ENCODE data around the gene ISLR. TPM values are rescaled to one million over a fixed set of nuclear protein-coding genes. Genes with fewer than 3 reads are reported as not detected.

ISLR gene
- total and polyA plus RNA-seq, 4 donors = 2.4 to 4.2 (median 3.5) TPM

DNA sequence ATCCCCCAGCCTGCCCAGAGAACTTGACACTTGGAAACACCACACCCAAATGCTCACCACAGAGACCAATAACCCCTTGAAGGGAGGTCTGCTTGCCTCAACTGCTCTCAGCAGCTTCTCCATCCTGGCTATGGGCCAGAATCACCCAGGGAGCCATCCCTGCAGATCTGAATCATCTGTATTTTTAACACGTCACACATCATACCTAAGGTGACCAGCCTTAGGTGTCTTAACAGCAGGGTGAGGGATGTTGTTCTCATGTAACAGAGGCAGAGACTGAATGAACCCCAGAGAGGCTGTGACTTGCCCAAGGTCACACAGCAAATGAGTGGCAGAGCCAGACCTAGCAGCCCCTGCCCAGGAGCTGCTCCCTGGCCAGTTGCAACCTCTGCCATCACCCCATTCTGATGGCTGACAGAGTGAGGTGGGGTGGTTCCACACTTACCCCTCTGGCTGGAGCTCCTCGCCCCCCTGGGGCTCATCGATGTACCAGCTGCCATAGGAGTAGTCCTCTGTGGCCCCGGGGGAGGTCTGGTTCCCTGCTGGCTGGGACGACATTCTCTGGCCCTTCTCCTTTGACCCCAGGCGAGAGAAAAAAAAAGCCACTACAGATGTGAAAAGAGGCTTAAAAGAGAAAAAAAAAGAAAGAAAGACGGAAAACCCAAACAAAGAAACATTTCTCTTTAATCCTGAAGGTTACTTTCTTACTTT, 28.4 kb downstream of the ISLR start:
- H3K27ac ChIP-seq (ENCODE audit: low read depth in 1 of 2, low read length in 2 of 2) = no peak overlapping the region
- WGBS = 51% methylated on average over 7 of the region's 7 CpGs
- no peaks in the 10 kb centered on the region for H3K9me3 ChIP-seq (ENCODE audit: control insufficient read depth in 4 of 4, low read length in 3 of 4)
- no peaks in the 10 kb centered on the region for H3K4me1 ChIP-seq (ENCODE audit: control insufficient read depth in 4 of 4, insufficient read depth in 4 of 4, low read length in 3 of 4)
- H3K36me3 ChIP-seq (ENCODE audit: control insufficient read depth in 4 of 4, insufficient read depth in 3 of 4, low read depth in 1 of 4, low read length in 3 of 4) = no peaks in the 10 kb centered on the region
- H3K4me3 ChIP-seq (ENCODE audit: low read depth in 1 of 3, low read length in 3 of 3) = no peak overlapping the region
- DNase-seq (ENCODE audit: low spot score) = no peak
- H3K9ac ChIP-seq (ENCODE audit: low read depth in 1 of 2, low read length in 2 of 2) = no peak overlapping the region
- no peak for TF ChIP-seq TAF1 (conservative IDR thresholded peaks at IDR 0.05)
- H3K27me3 ChIP-seq (ENCODE audit: control insufficient read depth in 4 of 4, insufficient read depth in 4 of 4, low read length in 3 of 4) = peaks cover 0 to 6% (median 3%) of the 10 kb centered on the region in 4 donors

DNA sequence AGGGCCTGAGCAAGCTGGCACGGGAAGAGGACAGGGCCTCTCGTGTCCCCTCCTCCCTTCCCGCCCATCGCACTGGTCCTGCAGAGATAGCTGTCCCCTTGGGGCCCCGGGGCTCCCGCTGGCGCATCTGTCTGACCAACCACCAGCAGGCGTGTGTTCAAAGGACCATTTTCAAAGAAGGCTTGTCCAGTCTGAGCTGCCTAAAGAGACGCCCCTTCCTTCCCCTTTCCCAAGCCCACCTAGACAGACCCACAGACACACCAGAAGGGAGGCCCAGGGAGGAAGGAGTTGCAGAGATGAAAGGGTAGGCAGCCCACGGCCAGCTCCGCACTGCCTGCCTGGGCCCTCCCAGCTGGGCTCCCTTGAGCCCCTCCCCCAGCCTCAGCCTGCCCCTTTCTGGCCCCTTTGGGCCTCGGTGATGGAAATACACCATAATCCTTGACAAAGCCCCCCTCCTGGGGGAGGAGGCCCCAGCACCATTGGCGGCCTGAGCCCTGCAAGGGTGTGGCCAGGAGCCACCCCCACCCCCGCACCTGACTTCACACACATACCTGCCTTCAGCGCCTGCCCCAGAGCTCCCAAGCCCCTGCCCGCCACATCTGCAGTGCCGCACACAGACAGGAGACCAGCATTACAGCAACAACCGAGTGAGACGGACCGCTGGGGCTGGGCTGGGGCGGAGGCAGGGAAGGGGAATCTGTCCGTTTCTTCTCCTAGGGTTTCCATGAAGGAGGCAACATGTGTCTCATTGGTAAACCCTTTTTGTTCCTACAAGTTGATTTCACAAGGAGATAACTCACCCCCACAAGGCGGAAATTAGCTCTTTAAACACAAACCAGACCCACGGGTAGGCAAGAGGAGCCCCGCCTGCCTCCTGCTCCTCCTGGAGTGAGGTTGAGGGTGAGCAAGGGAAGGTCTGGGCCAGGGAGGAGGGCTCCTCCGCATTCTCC, 29.2 kb downstream of the ISLR start, which contains the start of gene STRA6:
Gene STRA6, minus strand, starts transcription at position 336 of the 950 bp plus-strand sequence. CDS start 520 bp downstream, outside the sequence.
- TF ChIP-seq, protein P1, sequence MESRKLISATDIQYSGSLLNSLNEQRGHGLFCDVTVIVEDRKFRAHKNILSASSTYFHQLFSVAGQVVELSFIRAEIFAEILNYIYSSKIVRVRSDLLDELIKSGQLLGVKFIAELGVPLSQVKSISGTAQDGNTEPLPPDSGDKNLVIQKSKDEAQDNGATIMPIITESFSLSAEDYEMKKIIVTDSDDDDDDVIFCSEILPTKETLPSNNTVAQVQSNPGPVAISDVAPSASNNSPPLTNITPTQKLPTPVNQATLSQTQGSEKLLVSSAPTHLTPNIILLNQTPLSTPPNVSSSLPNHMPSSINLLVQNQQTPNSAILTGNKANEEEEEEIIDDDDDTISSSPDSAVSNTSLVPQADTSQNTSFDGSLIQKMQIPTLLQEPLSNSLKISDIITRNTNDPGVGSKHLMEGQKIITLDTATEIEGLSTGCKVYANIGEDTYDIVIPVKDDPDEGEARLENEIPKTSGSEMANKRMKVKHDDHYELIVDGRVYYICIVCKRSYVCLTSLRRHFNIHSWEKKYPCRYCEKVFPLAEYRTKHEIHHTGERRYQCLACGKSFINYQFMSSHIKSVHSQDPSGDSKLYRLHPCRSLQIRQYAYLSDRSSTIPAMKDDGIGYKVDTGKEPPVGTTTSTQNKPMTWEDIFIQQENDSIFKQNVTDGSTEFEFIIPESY (IDR thresholded peaks at IDR 0.05) = no peak
- TF ChIP-seq, protein P2, sequence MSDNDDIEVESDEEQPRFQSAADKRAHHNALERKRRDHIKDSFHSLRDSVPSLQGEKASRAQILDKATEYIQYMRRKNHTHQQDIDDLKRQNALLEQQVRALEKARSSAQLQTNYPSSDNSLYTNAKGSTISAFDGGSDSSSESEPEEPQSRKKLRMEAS (IDR thresholded peaks at IDR 0.05) = no peak
- TF ChIP-seq, protein P3, sequence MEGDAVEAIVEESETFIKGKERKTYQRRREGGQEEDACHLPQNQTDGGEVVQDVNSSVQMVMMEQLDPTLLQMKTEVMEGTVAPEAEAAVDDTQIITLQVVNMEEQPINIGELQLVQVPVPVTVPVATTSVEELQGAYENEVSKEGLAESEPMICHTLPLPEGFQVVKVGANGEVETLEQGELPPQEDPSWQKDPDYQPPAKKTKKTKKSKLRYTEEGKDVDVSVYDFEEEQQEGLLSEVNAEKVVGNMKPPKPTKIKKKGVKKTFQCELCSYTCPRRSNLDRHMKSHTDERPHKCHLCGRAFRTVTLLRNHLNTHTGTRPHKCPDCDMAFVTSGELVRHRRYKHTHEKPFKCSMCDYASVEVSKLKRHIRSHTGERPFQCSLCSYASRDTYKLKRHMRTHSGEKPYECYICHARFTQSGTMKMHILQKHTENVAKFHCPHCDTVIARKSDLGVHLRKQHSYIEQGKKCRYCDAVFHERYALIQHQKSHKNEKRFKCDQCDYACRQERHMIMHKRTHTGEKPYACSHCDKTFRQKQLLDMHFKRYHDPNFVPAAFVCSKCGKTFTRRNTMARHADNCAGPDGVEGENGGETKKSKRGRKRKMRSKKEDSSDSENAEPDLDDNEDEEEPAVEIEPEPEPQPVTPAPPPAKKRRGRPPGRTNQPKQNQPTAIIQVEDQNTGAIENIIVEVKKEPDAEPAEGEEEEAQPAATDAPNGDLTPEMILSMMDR (IDR thresholded peaks at IDR 0.05; ENCODE audit: low read depth, low read length, missing input control) = no peak
- TF ChIP-seq JUND (IDR thresholded peaks at IDR 0.05) (no peak), NR2F2 (IDR thresholded peaks at IDR 0.05) (no peak), HNF4A (conservative IDR thresholded peaks at IDR 0.05) (no peak), RAD21 (IDR thresholded peaks at IDR 0.05) (no peak), RXRA (IDR thresholded peaks at IDR 0.05) (no peak), TAF1 (conservative IDR thresholded peaks at IDR 0.05) (no peak), SP1 (IDR thresholded peaks at IDR 0.05) (no peak), EGR1 (IDR thresholded peaks at IDR 0.05; ENCODE audit: low read depth in 2 of 2) (no peak)
- TF ChIP-seq, protein P4, sequence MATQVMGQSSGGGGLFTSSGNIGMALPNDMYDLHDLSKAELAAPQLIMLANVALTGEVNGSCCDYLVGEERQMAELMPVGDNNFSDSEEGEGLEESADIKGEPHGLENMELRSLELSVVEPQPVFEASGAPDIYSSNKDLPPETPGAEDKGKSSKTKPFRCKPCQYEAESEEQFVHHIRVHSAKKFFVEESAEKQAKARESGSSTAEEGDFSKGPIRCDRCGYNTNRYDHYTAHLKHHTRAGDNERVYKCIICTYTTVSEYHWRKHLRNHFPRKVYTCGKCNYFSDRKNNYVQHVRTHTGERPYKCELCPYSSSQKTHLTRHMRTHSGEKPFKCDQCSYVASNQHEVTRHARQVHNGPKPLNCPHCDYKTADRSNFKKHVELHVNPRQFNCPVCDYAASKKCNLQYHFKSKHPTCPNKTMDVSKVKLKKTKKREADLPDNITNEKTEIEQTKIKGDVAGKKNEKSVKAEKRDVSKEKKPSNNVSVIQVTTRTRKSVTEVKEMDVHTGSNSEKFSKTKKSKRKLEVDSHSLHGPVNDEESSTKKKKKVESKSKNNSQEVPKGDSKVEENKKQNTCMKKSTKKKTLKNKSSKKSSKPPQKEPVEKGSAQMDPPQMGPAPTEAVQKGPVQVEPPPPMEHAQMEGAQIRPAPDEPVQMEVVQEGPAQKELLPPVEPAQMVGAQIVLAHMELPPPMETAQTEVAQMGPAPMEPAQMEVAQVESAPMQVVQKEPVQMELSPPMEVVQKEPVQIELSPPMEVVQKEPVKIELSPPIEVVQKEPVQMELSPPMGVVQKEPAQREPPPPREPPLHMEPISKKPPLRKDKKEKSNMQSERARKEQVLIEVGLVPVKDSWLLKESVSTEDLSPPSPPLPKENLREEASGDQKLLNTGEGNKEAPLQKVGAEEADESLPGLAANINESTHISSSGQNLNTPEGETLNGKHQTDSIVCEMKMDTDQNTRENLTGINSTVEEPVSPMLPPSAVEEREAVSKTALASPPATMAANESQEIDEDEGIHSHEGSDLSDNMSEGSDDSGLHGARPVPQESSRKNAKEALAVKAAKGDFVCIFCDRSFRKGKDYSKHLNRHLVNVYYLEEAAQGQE (IDR thresholded peaks at IDR 0.05) = no peak
- TF ChIP-seq, protein P5, sequence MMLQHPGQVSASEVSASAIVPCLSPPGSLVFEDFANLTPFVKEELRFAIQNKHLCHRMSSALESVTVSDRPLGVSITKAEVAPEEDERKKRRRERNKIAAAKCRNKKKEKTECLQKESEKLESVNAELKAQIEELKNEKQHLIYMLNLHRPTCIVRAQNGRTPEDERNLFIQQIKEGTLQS (IDR thresholded peaks at IDR 0.05) = no peak
- Histone ChIP-seq H3K27ac (ENCODE audit: low read depth in 1 of 2, low read length in 2 of 2) (no peak within 1 kb of the TSS), H3K9ac (ENCODE audit: low read depth in 1 of 2, low read length in 2 of 2) (no peak within 1 kb of the TSS), H3K4me1 (ENCODE audit: control insufficient read depth in 4 of 4, insufficient read depth in 4 of 4, low read length in 3 of 4) (no peaks in the 10 kb centered on the region), H3K9me3 (ENCODE audit: control insufficient read depth in 4 of 4, low read length in 3 of 4) (no peaks in the 10 kb centered on the region), H3K27me3 (ENCODE audit: control insufficient read depth in 4 of 4, insufficient read depth in 4 of 4, low read length in 3 of 4) (peaks cover 0 to 6% (median 3%) of the 10 kb centered on the region in 4 donors), H3K36me3 (ENCODE audit: control insufficient read depth in 4 of 4, insufficient read depth in 3 of 4, low read depth in 1 of 4, low read length in 3 of 4) (no peaks in the 10 kb centered on the region), H3K4me3 (ENCODE audit: low read depth in 1 of 3, low read length in 3 of 3) (no peak within 1 kb of the TSS)
- peak; percentile 52 for DNase-seq (ENCODE audit: low spot score)
- WGBS = 45% methylated on average over 26 of the region's 26 CpGs
